PC-9 (cell line): ENCODE measurements around the gene RPL41.

Experiments
- CTCF ChIP-seq: fragments of 200-600 bp; sonication (generic); conservative IDR thresholded peaks from 2 replicates; pipeline ENCODE4 v1.6.1; 2017; ENCODE audit warnings: mixed run types, antibody characterized with exemption, mild to moderate bottlenecking, moderate library complexity
- EZH2 ChIP-seq: fragments of 200-600 bp; sonication (generic); IDR thresholded peaks from 2 replicates; pipeline ENCODE4 v1.8.0; 2017; ENCODE audit warnings: antibody characterized with exemption, low read depth

GRCh38 chr12:56086096-56086495 lies 30.3 kb upstream of the RPL41 start:
- TF ChIP-seq CTCF (no peak), EZH2 (no peak)
